Ureter (tissue), 1 donor: ENCODE data around the gene TSPAN14. TPM values are rescaled to one million over a fixed set of nuclear protein-coding genes. Genes with fewer than 3 reads are reported as not detected.
"Not testable (repeated sequence)": the region's sequence is repeated elsewhere in the genome, so short reads cannot be mapped to it uniquely, and the experiment has no call there.

Source experiments
- DNase-seq: peaks from one replicate; pipeline ENCODE4 v3.0.0-alpha.2; 2020; ENCODE audit warnings: low spot score
- total RNA-seq: library from RNA; stranded (reverse); gene quantifications from one replicate; pipeline ENCODE4 v1.2.4, GENCODE V29; 2023
- donor health status: DM: yes; HTN: yes; CAD: no.

Gene TSPAN14
- total RNA-seq, 1 donor from 2014 or later, result 177 TPM

DNA sequence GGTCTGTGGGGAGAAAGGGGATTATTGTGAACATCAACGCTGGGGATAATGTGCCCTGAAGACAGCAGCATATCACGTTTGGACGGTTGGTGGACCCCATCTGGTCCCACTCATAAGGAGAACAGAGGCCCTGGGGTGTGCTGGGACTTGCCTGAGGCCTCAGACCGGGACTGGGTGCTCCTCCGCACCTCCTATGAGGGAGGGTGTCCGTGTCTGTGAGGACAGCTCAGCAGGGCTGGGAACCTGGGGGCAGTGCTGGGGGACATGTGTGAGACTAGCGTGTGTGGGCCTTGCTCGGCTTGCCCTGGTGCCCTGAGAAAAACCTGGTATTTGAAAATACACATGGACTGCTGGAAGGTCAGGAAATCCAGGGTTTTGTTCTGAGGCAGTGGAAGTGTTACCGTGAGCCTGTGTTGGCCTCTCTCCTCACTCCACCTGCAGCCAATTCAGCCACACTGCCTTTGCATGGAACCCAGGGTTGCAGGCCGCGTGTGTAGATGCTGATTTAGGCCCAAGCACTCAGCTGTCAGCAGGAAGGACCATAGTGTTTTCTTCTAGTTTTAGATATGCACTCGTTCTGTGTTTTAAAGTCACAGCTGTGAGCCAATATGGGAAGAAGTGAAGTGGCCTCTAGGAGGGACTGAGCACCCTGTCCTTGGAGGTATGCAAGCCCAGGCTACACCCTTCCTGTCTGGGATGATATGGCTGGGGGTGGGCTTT is 70.2 kb downstream of the TSPAN14 start:
- DNase-seq, result no peak

GRCh38 chr10:80526218-80526617 is 72.1 kb downstream of the TSPAN14 start:
- DNase-seq, result no peak

DNA sequence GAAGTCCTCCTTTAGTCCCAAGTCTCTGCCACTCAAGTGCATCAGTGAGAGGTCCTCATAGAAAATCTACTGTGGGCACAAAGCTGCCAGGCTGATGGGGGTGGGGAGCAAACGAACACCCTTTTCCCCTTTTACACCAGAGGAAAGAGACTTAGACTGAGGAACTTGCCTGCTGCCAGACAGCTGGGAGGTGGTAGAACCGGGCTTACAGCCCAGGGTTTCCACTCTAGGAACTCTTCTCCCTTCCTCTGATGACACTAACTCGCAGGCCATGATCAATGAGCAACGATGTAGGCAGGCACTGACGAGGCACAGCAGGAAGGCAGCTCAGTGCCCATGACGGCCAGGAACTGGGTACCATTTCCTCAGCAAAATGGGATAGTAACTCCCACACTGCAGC is 72.6 kb downstream of the TSPAN14 start:
- DNase-seq, result no peak

GRCh38 chr10:80528185-80528700 is 74.1 kb downstream of the TSPAN14 start:
- DNase-seq, result no peak

GRCh38 chr10:80528901-80529300 is 74.8 kb downstream of the TSPAN14 start:
- DNase-seq, result no peak

GRCh38 chr10:80529604-80530003 is 75.5 kb downstream of the TSPAN14 start:
- DNase-seq, result no peak

DNA sequence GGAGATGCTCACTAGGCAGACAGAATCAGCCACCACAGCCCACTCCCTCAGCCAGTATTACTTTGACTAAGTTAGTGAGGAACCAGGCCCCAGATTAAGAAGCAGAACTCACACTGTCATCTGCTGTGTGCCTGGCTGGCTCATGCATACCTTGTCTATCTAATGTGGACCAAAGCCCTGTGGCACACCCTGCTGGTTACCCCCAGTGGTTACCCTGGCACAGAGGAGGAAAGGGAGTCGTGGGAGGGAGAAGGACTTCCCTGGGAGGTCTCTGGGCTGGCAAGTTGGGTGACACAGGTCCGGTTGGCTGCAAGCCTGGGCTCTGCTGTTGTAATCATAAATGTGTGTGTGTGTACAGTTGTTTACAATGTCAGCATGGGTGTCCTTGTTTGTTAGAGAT is 76.1 kb downstream of the TSPAN14 start:
- DNase-seq, result no peak

DNA sequence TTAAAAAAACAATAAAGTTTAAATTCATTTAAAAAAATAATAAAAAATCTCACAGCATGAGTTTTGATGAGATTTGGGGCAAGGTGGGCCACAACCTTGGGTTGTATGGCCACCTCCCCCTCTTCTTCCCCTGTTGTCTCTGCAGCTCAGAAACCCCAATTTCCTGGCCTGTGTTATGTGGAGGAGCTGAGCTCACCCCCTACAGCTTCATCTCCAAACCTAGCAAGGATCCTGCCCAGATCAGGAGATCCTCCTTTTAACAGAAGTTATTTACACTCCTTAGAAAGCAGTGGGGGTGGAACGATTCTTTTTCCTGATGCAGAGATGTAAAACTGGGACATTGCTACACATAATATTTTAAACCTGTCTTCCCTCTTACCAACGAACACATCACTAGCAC is 76.7 kb downstream of the TSPAN14 start:
- DNase-seq, result no peak

DNA sequence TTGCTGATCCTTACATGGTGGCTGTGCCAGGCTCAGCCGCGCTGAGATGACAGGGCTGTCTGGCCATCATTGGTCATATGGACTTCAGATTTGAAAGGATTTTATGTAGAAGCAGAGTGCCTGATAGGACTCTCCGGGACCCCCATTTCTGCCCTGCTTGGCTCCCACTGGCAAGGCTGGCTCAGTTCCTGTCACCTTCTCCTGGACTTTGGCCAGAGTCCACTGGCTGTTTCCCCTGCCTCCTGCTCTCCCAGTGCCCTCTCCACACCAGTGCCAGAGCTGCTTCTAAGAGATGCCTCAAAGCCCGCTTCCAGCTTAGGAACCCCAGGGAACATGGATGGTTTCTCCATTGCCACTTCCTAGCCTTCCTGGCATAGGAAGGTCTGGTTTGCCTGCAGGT is 78.5 kb downstream of the TSPAN14 start:
- no peak for DNase-seq

- DNase-seq, result peak; percentile 39
Measured at GRCh38 chr10:80534059-80534458, 79.9 kb downstream of the TSPAN14 start.

DNA sequence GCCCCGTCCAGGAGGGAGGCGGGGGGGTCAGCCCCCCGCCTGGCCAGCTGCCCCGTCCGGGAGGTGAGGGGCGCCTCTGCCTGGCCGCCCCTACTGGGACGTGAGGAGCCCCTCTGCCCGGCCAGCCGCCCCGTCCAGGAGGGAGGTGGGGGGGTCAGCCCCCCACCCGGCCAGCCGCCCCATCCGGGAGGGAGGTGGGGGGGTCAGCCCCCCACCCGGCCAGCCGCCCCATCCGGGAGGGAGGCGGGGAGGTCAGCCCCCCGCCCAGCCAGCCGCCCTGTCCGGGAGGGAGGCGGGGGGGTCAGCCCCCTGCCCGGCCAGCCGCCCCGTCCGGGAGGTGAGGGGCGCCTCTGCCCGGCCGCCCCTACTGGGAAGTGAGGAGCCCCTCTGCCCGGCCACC is 80.5 kb downstream of the TSPAN14 start:
- DNase-seq, result not testable (repeated sequence)

GRCh38 chr10:80535671-80536360 is 81.7 kb downstream of the TSPAN14 start:
- DNase-seq, result peak; percentile 84

DNA sequence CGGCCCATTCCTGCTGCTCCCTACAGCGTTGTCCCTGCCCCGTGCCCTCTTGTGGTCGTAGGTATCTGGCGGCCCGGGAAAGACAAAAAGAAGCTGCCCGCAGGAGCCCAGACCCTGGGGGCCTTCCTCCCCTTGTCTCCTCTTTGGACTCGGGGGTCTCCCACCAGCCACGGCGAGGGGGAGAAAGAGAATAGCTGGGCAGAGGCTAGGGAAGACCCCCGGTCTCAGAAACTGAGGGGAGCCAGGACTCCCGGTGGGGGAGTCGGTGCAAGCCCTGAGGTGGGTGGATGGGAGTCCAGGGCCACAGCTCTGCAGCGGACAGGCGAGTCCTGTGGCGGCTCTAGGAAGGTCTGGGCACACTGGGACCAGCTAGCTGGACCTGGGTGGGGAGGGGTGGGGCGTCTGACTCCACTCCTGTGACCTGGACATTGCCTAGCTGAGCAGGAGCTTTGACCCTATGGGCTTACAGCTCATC is 82.3 kb downstream of the TSPAN14 start:
- DNase-seq, result no peak

DNA sequence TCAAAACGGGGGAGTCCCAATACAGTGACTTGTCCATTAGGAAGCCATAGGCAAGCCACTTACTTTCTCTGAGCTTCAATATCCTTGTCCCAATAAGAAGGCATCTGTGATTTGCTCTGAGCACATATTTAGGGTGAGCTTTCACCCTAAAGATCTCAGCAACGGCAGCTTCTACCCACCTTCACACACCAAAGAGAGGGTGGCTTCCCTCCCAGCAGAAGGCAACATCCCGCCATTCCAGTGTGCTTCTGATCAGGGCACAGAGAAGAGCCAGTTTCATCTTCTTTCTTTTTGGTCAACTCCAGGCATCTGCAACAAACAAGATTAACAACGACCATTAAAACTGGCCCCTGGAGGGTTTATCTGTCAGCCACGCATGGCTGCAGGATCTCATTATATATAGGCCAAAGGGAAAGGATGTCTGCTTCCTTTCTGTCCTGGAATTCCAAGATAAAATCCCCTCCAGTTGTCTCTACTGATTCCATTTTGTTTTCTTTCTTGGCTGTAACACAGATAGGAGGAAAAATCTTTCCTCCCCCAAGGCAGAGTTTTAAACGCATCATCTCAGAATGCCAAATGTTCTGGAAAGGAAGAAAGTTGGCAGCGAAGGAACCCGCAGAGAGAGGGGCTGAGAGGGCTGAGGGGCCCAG is 83.1 kb downstream of the TSPAN14 start:
- no peak for DNase-seq

DNA sequence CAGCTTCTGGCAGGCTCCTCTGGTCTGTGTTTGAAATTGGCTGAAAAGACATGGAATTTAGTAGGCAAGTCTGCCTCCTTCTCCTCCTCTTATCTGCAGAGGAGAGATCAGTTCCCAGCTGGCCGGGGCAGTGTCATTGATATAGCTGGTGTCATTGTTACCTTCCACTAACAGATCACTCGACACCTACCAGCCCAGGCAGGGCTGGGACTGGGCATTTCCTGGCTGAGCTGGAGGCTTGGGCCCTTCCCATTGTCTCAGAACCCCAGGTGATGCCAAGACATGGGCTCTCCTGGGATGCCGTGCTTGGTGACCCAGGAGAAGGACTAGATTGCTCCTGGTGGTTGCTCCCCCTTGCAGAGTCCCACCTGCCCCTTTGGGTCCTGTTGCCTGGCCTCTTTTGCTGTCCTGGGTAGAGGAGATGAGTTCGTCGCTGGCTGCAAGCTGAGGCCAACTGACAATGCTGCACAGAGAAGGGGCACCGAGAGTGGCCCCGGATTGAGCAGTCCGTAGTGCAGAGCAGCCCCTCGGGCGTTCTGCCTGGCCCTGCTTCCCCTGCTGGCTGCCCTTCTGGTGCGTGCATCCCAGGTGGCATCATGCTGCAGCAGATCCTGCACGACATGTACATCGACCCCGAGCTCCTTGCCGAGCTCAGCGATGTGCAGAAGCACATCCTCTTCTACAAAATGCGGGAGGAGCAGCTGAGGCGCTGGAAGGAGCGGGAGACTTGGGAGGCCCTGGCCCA is 83.8 kb downstream of the TSPAN14 start, which contains the start of gene SH2D4B:
Gene SH2D4B, plus strand, starts transcription at position 167 of the 745 bp plus-strand sequence. Its CDS starts 430 bp downstream, at position 597.
- DNase-seq, result no peak

DNA sequence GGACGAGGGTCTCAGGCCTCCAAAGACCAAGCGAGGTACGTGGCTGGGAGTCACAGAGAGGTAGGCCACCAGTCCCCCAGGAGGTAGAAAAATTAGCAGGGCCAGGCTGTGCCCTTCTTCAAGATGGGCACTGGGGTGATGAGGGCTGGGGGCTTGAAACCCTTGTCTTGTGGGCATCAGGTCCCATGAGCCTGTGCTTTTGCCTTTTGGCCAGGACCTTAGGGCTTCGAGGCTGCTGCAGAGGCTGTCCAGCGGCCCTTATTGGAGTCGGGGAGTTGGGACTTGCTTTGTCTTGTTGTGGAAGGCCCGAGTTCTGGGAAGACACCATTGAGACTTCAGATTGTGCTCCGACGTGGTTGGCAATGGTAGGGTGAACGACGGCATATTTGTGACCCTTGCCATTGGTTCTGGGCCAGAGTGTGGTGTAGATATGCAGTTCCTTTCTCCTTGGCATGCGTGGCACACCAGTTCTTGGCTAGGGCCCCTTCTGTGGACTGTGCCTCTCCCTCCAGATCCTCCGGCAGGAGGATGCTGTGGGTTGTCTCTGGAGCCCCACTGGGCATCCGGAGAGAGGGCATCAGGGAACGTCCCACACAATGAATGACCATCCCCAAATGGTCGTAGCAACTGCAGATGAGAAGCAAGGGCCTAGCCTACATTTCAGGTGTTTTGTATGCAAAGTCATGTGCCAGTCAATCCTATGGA is 84.5 kb downstream of the TSPAN14 start:
- DNase-seq, result no peak

DNA sequence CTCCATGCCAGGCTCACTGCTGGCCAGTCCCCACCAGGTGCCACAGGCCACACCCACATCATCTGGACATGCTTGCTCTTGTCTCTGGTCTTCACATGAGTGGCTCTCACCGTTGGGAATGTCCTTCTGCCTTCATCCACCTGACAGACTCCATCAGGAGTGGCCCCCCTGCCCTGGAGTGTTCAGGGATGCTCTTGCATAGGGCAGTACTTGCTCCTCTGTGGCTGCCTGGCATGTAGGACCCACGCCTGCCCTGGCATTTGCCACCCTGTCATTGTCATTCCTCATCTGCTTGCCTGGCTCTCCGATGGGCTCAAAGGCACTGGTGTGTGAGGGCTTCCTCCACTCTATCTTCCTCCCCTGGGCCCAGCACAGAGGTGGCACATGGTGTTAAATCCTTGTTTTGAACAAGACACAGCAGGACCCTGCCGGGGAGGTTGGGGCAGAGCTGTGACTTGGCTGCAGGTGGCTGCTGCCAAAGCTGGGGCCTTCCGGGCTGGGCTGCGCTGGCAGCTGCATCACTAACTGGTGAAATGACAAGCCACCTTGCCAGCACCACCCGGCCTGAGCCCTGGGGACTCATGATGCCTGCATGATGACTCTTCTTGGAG is 85.4 kb downstream of the TSPAN14 start:
- no peak for DNase-seq

DNA sequence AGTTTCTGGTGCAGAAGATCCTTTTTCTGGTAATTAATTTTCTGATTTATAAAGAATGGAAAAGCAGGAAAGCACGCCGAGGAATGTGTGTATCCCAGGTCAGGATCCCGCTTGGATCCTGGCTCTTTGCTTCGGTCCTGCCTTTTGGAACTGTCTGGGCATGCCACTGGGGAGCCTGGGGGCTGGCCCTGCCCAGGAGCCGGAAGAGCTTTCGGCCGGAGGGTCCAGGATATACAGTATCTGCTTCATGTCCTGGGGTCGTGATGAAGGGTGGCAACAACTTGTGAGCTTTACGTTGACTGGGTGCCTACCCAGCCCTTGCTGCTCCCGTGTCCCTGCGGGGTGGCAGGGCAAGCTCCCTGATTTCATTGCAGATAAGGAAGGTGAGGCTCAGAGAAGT is 86.0 kb downstream of the TSPAN14 start:
- DNase-seq, result no peak

DNA sequence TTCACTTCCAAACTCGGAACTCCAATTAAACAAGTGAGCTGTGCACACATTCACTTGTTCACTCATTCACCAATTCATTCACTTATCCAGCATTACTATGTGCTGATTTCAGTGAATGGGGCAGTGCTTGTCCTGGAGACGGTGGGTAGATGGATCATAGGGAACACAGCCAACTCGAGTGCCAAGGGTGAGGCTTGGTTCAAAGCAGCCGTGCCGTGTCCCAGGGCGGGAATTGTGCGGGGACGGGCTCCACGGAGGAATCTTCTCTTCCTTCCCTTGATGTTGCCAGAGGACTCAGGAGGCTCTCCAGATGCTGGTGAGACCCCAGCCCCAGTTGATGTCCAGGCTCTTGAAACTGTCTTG is 86.5 kb downstream of the TSPAN14 start:
- no peak for DNase-seq

- no peak for DNase-seq
Measured at GRCh38 chr10:80540981-80541750, 87.1 kb downstream of the TSPAN14 start.
